Measurements from ENCODE around the gene PDZD2. TPM values are rescaled to one million over a fixed set of nuclear protein-coding genes. Genes with fewer than 3 reads are reported as not detected.

The PDZD2 gene
- total and polyA plus RNA-seq, 3 donors from 2014 or later: 47.3 to 89.1 (median 83.9) TPM

- TF ChIP-seq POLR2A (IDR thresholded peaks at IDR 0.05): no peak
- no peak for TF ChIP-seq CTCF (IDR thresholded peaks at IDR 0.05)
- no peaks in the 10 kb centered on the region for H3K36me3 ChIP-seq (ENCODE audit: low read depth, missing control alignments)
- no peak overlapping the region for H3K4me3 ChIP-seq
- no peaks in the 10 kb centered on the region for H3K27me3 ChIP-seq
- H3K9me3 ChIP-seq: no peaks in the 10 kb centered on the region
- intact Hi-C loops (cut with DNase I; ENCODE audit: low total_unique reads): no loop called here
- WGBS, 2 donors: 94 to 99% methylated on average over 5 of the region's 5 CpGs
- DNase-seq: no peak
- peaks cover 6% of the 10 kb centered on the region for H3K4me1 ChIP-seq
- no peak overlapping the region for H3K27ac ChIP-seq
Observed at GRCh38 chr5:31996909-31997308, 358.0 kb downstream of the PDZD2 start.

GRCh38 chr5:31999470-31999869 lies 360.5 kb downstream of the PDZD2 start:
- H3K4me1 ChIP-seq: no peaks in the 10 kb centered on the region
- H3K4me3 ChIP-seq: no peak overlapping the region
- H3K27ac ChIP-seq: no peak overlapping the region
- H3K27me3 ChIP-seq: no peaks in the 10 kb centered on the region
- no peaks in the 10 kb centered on the region for H3K36me3 ChIP-seq (ENCODE audit: low read depth, missing control alignments)
- intact Hi-C loops (cut with DNase I; ENCODE audit: low total_unique reads): no loop called here
- 88 to 95% methylated on average over 4 to 5 of the region's 5 CpGs for WGBS, 2 donors
- H3K9me3 ChIP-seq: no peaks in the 10 kb centered on the region
- TF ChIP-seq POLR2A (IDR thresholded peaks at IDR 0.05) (no peak), CTCF (IDR thresholded peaks at IDR 0.05) (no peak)
- no peak for DNase-seq

GRCh38 chr5:32000731-32001130 lies 361.8 kb downstream of the PDZD2 start:
- Histone ChIP-seq H3K4me1 (no peaks in the 10 kb centered on the region), H3K27me3 (no peaks in the 10 kb centered on the region), H3K4me3 (no peak overlapping the region), H3K27ac (no peak overlapping the region), H3K9me3 (no peaks in the 10 kb centered on the region), H3K36me3 (ENCODE audit: low read depth, missing control alignments) (no peaks in the 10 kb centered on the region)
- 97 to 98% methylated on average over 11 of the region's 11 CpGs for WGBS, 2 donors
- no peak for TF ChIP-seq CTCF (IDR thresholded peaks at IDR 0.05)
- no peak for TF ChIP-seq POLR2A (IDR thresholded peaks at IDR 0.05)
- intact Hi-C loops (cut with DNase I; ENCODE audit: low total_unique reads): no loop called here
- DNase-seq: no peak

- 90 to 94% methylated on average over 11 of the region's 11 CpGs for WGBS, 2 donors
- Histone ChIP-seq H3K9me3 (no peaks in the 10 kb centered on the region), H3K27me3 (no peaks in the 10 kb centered on the region), H3K4me1 (no peaks in the 10 kb centered on the region), H3K4me3 (no peak overlapping the region), H3K36me3 (ENCODE audit: low read depth, missing control alignments) (no peaks in the 10 kb centered on the region), H3K27ac (no peak overlapping the region)
- no peak for DNase-seq
- TF ChIP-seq POLR2A (IDR thresholded peaks at IDR 0.05) (no peak), CTCF (IDR thresholded peaks at IDR 0.05) (no peak)
- intact Hi-C loops (cut with DNase I; ENCODE audit: low total_unique reads): no loop called here
Observed at GRCh38 chr5:32001284-32001683, 362.4 kb downstream of the PDZD2 start.

GRCh38 chr5:32001707-32002106 lies 362.8 kb downstream of the PDZD2 start:
- Histone ChIP-seq H3K4me1 (no peaks in the 10 kb centered on the region), H3K36me3 (ENCODE audit: low read depth, missing control alignments) (no peaks in the 10 kb centered on the region), H3K4me3 (no peak overlapping the region), H3K9me3 (no peaks in the 10 kb centered on the region), H3K27me3 (no peaks in the 10 kb centered on the region), H3K27ac (no peak overlapping the region)
- no peak for DNase-seq
- TF ChIP-seq POLR2A (IDR thresholded peaks at IDR 0.05) (no peak), CTCF (IDR thresholded peaks at IDR 0.05) (no peak)
- intact Hi-C loops (cut with DNase I; ENCODE audit: low total_unique reads): no loop called here
- 86 to 87% methylated on average over 11 of the region's 11 CpGs for WGBS, 2 donors

Data from testis (tissue), 3 donors.